CD14-positive monocyte (primary cell): ENCODE results near the gene KLK14. TPM values are rescaled to one million over a fixed set of nuclear protein-coding genes. Genes with fewer than 3 reads are reported as not detected.

Source experiments
- DNase-seq, 3 donors: peaks; one replicate each; pipeline ENCODE4 v3.0.0-alpha.2; 2011 to 2022
- H2AFZ ChIP-seq: 2 replicates; pipeline ENCODE4 v1.6.0; 2012; ENCODE audit warnings: mild to moderate bottlenecking, low read depth, low read length, inconsistent platforms; ENCODE audit not compliant: insufficient read depth, poor library complexity, severe bottlenecking
- H3K27ac ChIP-seq, 2 donors: 1 replicate in 1 of 2; 2 replicates in 1 of 2; pipeline ENCODE4 v1.5.1; 2012 to 2013; ENCODE audit warnings: low read length in 2 of 2, control low read depth in 1 of 2, inconsistent platforms in 1 of 2, low read depth in 1 of 2, mild to moderate bottlenecking in 1 of 2
- H3K27me3 ChIP-seq, 2 donors: one replicate each; pipeline versions ENCODE4 v1.6.0 to v1.6.1; 2011 to 2013; ENCODE audit warnings: low read length in 2 of 2; ENCODE audit not compliant: control insufficient read depth in 2 of 2, insufficient read depth in 2 of 2
- H3K36me3 ChIP-seq, 2 donors: replicated peaks in 1 of 2; 1 replicate in 1 of 2; 2 replicates in 1 of 2; pipeline versions ENCODE4 v1.5.1 to v1.6.1; 2012 to 2013; ENCODE audit warnings: low read length in 2 of 2, control low read depth in 1 of 2, inconsistent platforms in 1 of 2, mild to moderate bottlenecking in 1 of 2; ENCODE audit not compliant: insufficient read depth in 2 of 2, control insufficient read depth in 1 of 2
- H3K4me1 ChIP-seq, 2 donors: 1 replicate in 1 of 2; 2 replicates in 1 of 2; pipeline versions ENCODE4 v1.5.1 to v1.6.1; 2012 to 2013; ENCODE audit warnings: low read length in 2 of 2, control low read depth in 1 of 2, inconsistent platforms in 1 of 2, mild to moderate bottlenecking in 1 of 2, moderate library complexity in 1 of 2; ENCODE audit not compliant: insufficient read depth in 2 of 2, control insufficient read depth in 1 of 2
- H3K4me2 ChIP-seq: replicated peaks from 2 replicates; pipeline ENCODE3; 2012; ENCODE audit warnings: low read length, moderate library complexity, mild to moderate bottlenecking; ENCODE audit not compliant: poor library complexity, severe bottlenecking; ENCODE audit errors: extremely low read depth
- H3K4me3 ChIP-seq, 3 experiments: fragments of 200-600 bp in 1 of 3; sonication (generic) in 1 of 3; replicated peaks in 1 of 3; 1 replicate in 2 of 3; 2 replicates in 1 of 3; pipeline ENCODE4 v1.5.1; 2011 to 2013; ENCODE audit warnings: low read length in 3 of 3, mild to moderate bottlenecking in 3 of 3, control low read depth in 2 of 3, low read depth in 2 of 3, inconsistent platforms in 1 of 3, moderate library complexity in 1 of 3
- H3K79me2 ChIP-seq: 2 replicates; pipeline ENCODE4 v1.6.0; 2012; ENCODE audit warnings: mild to moderate bottlenecking, control low read depth, inconsistent platforms, low read length, moderate library complexity; ENCODE audit not compliant: insufficient read depth
- H3K9ac ChIP-seq: 2 replicates; pipeline ENCODE4 v1.6.0; 2017; ENCODE audit warnings: low read length, mild to moderate bottlenecking; ENCODE audit not compliant: insufficient read depth, poor library complexity, severe bottlenecking
- H3K9me3 ChIP-seq, 2 donors: replicated peaks in 1 of 2; 1 replicate in 1 of 2; 2 replicates in 1 of 2; pipeline versions ENCODE4 v1.5.1 to v1.6.1; 2012 to 2013; ENCODE audit warnings: low read length in 2 of 2, control low read depth in 1 of 2; ENCODE audit not compliant: control insufficient read depth in 1 of 2, insufficient read depth in 1 of 2
- H4K20me1 ChIP-seq: 2 replicates; pipeline ENCODE4 v1.6.0; 2012; ENCODE audit warnings: mild to moderate bottlenecking, low read length, control low read depth, moderate library complexity; ENCODE audit not compliant: insufficient read depth
- H3K27ac Mint-ChIP-seq, 7 donors: one replicate each; pipeline ENCODE4 v1.8.0; 2020; ENCODE audit warnings: mild to moderate bottlenecking in 7 of 7, mixed read lengths in 7 of 7, moderate library complexity in 6 of 7, inconsistent platforms in 2 of 7
- H3K27me3 Mint-ChIP-seq, 3 donors: one replicate each; pipeline ENCODE4 v1.8.0; 2021 to 2022; ENCODE audit warnings: low read depth in 3 of 3, mild to moderate bottlenecking in 3 of 3, mixed read lengths in 3 of 3, moderate library complexity in 3 of 3, inconsistent platforms in 1 of 3
- H3K36me3 Mint-ChIP-seq, 2 donors: one replicate each; pipeline ENCODE4 v1.8.0; 2020; ENCODE audit warnings: mixed read lengths in 2 of 2, inconsistent platforms in 1 of 2, mild to moderate bottlenecking in 1 of 2
- H3K4me1 Mint-ChIP-seq: one replicate; pipeline ENCODE4 v1.8.0; 2020; ENCODE audit warnings: mild to moderate bottlenecking, mixed read lengths
- H3K4me3 Mint-ChIP-seq, 2 donors: one replicate each; pipeline ENCODE4 v1.8.0; 2020; ENCODE audit warnings: mild to moderate bottlenecking in 2 of 2, mixed read lengths in 2 of 2, moderate library complexity in 1 of 2
- H3K9me3 Mint-ChIP-seq, 7 donors: one replicate each; pipeline ENCODE4 v1.8.0; 2020 to 2022; ENCODE audit warnings: mixed read lengths in 7 of 7, mild to moderate bottlenecking in 6 of 7, moderate library complexity in 6 of 7, inconsistent platforms in 2 of 7
- CTCF ChIP-seq: fragments of 200-600 bp; IDR thresholded peaks from one replicate; pipeline ENCODE4 v1.8.0; 2022; ENCODE audit warnings: antibody characterized with exemption, mild to moderate bottlenecking
- WGBS: methylation state at CpG from one replicate; pipeline ENCODE4 v1.1.5; 2013; ENCODE audit warnings: missing lambda C conversion rate; ENCODE audit not compliant: insufficient coverage; 5-methylcytosine and 5-hydroxymethylcytosine counted together
- intact Hi-C, 2 donors: fragments of 100-400 bp; cut with micrococcal nuclease; formaldehyde crosslinking; loops; one replicate each; pipeline versions ENCODE4 v1.15.0 to v1.15.1; 2023
- polyA plus RNA-seq, 3 donors: library from polyadenylated mRNA; depleted of rRNA in 1 of 3; unstranded in 2 of 3; stranded (reverse) in 1 of 3; fragments of 300-500 nt in 2 of 3; fragments of >200 nt in 1 of 3; fragmentation: Illumina TruSeq in 2 of 3; gene quantifications; 1 replicate in 2 of 3; 2 replicates in 1 of 3; pipeline ENCODE4 v1.2.3, GENCODE V29; 2012 to 2021

Gene KLK14
- polyA plus RNA-seq, 3 donors = 0.29 TPM; not detected in 2

DNA sequence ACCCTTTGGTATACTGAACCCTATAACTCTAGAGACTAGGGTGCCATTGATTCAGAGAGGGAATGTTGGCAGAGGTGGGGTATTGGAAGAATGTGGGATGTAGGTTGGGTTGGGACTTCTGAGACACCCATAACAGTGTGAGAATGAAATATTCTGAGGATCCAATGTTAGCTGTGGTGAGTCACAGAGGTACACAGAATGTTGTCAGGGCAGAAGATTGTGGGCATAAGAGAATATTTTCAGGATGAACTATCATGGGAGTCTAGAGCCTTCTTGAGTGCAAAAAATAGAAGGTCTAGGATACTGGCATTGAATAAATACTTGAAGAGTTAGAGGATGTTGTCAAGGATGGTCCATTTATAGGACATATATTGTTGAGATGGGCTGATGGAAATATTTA, 26.8 kb downstream of the KLK14 start:
- H3K27ac ChIP-seq = no peak overlapping the region
- no peak overlapping the region for H2AFZ ChIP-seq
- no peaks in the 10 kb centered on the region for H3K4me1 Mint-ChIP-seq

GRCh38 chr19:51047031-51047335, 35.7 kb downstream of the KLK14 start:
- Histone ChIP-seq H3K27me3 (peaks cover 0 to 5% of the 10 kb centered on the region in 2 donors), H3K9ac (no peak overlapping the region), H3K4me3 (no peak overlapping the region), H4K20me1 (no peaks in the 10 kb centered on the region), H3K4me2 (no peak overlapping the region), H3K9me3 (no peaks in the 10 kb centered on the region), H2AFZ (no peak overlapping the region), H3K4me1 (no peaks in the 10 kb centered on the region), H3K79me2 (no peaks in the 10 kb centered on the region), H3K36me3 (no peaks in the 10 kb centered on the region), H3K27ac (no peak overlapping the region)
- H3K4me1 Mint-ChIP-seq = no peaks in the 10 kb centered on the region
- no peak for TF ChIP-seq CTCF
- no peak overlapping the region for H3K27ac Mint-ChIP-seq
- no peak overlapping the region for H3K4me3 Mint-ChIP-seq
- peaks cover 0 to 14% (median 6%) of the 10 kb centered on the region in 7 donors for H3K9me3 Mint-ChIP-seq
- no peak for DNase-seq
- WGBS = 10% methylated on average over 2 of the region's 4 CpGs
- H3K36me3 Mint-ChIP-seq = no peaks in the 10 kb centered on the region
- peaks cover 8 to 27% (median 26%) of the 10 kb centered on the region in 3 donors for H3K27me3 Mint-ChIP-seq
- intact Hi-C loops = no loop called here

More for the DNA sequence above, 26.8 kb downstream of the KLK14 start:
- no peak for TF ChIP-seq CTCF
- Histone ChIP-seq H3K4me3 (no peak overlapping the region), H4K20me1 (no peaks in the 10 kb centered on the region), H3K9ac (no peak overlapping the region), H3K4me2 (no peak overlapping the region), H3K36me3 (no peaks in the 10 kb centered on the region), H3K4me1 (no peaks in the 10 kb centered on the region), H3K79me2 (no peaks in the 10 kb centered on the region), H3K9me3 (no peaks in the 10 kb centered on the region), H3K27me3 (peaks cover 2 to 13% of the 10 kb centered on the region in 2 donors)
- no peaks in the 10 kb centered on the region for H3K36me3 Mint-ChIP-seq
- peaks cover 12 to 41% (median 24%) of the 10 kb centered on the region in 3 donors for H3K27me3 Mint-ChIP-seq
- H3K27ac Mint-ChIP-seq = no peak overlapping the region
- no peak overlapping the region for H3K4me3 Mint-ChIP-seq
- intact Hi-C loops = no loop called here
- DNase-seq = no peak
- peaks cover 0 to 2% (median 0%) of the 10 kb centered on the region in 7 donors for H3K9me3 Mint-ChIP-seq
